Suprapubic skin (tissue), 4 donors: ENCODE measurements around the gene BLACAT1.

Experiments
- POLR2A ChIP-seq, 2 donors: fragments of 450-650 bp; IDR thresholded peaks; one replicate each; pipeline ENCODE4 v1.6.1; 2017; ENCODE audit warnings: antibody characterized with exemption in 2 of 2, mild to moderate bottlenecking in 2 of 2, moderate library complexity in 2 of 2
- POLR2AphosphoS5 ChIP-seq, 3 donors: sonication (generic); formaldehyde crosslinking; IDR thresholded peaks; one replicate each; pipeline ENCODE4 v1.6.1; 2017; ENCODE audit warnings: antibody characterized with exemption in 3 of 3
- TF ChIP-seq, protein P1 (sequence below), 2 donors: fragments of 200-600 bp in 1 of 2; fragments of 450-650 bp in 1 of 2; sonication (generic) in 1 of 2; IDR thresholded peaks; one replicate each; pipeline ENCODE4 v1.5.1; 2016 to 2019; ENCODE audit warnings: antibody characterized with exemption in 2 of 2, mild to moderate bottlenecking in 1 of 2, moderate library complexity in 1 of 2

GRCh38 chr1:205473966-205474365 lies 18.1 kb upstream of the BLACAT1 start:
- TF ChIP-seq, protein P1, sequence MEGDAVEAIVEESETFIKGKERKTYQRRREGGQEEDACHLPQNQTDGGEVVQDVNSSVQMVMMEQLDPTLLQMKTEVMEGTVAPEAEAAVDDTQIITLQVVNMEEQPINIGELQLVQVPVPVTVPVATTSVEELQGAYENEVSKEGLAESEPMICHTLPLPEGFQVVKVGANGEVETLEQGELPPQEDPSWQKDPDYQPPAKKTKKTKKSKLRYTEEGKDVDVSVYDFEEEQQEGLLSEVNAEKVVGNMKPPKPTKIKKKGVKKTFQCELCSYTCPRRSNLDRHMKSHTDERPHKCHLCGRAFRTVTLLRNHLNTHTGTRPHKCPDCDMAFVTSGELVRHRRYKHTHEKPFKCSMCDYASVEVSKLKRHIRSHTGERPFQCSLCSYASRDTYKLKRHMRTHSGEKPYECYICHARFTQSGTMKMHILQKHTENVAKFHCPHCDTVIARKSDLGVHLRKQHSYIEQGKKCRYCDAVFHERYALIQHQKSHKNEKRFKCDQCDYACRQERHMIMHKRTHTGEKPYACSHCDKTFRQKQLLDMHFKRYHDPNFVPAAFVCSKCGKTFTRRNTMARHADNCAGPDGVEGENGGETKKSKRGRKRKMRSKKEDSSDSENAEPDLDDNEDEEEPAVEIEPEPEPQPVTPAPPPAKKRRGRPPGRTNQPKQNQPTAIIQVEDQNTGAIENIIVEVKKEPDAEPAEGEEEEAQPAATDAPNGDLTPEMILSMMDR (IDR thresholded peaks at IDR 0.05): no peak
- TF ChIP-seq POLR2A (IDR thresholded peaks at IDR 0.05) (no peak), POLR2AphosphoS5 (IDR thresholded peaks at IDR 0.05) (no peak)
